Neuron (in vitro differentiated cells): ENCODE data around the gene SRL.

ENCODE experiments used
- H2AFZ ChIP-seq: one replicate; pipeline ENCODE4 v1.6.1; 2013; ENCODE audit warnings: low read depth, mild to moderate bottlenecking, inconsistent platforms, low read length, moderate library complexity
- H3K27me3 ChIP-seq: one replicate; pipeline ENCODE4 v1.6.1; 2013; ENCODE audit warnings: low read length; ENCODE audit not compliant: insufficient read depth
- H3K36me3 ChIP-seq: one replicate; pipeline ENCODE4 v1.6.1; 2013; ENCODE audit warnings: low read length; ENCODE audit not compliant: insufficient read depth
- H3K4me1 ChIP-seq: one replicate; pipeline ENCODE4 v1.6.1; 2013; ENCODE audit warnings: low read length; ENCODE audit not compliant: insufficient read depth
- H3K4me3 ChIP-seq: 2 replicates; pipeline ENCODE4 v1.5.1; 2013; ENCODE audit warnings: mild to moderate bottlenecking, low read length, moderate library complexity
- H3K9me3 ChIP-seq: one replicate; pipeline ENCODE4 v1.6.1; 2013; ENCODE audit warnings: low read length

The SRL gene

DNA sequence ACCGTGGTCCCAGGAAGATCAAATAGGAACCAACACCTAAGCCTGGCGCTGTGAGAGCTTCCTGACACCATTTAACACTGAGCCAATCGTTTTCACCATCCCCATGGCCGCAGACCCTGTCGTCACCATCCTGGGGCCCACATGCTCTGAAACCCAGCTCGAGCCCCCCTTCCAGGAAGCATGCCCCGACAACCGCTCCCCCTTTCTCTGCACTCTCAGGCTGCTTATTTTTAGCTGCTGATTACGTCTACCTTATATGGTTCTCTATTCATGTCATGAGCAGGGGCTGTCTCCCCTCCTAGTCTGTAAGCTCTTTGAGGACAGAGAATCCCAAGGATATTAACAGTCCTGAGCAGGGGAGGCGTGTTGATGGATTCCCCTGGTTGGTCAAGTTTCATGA lies 10.5 kb downstream of the SRL start:
- Histone ChIP-seq H3K4me1 (no peaks in the 10 kb centered on the region), H2AFZ (no peak overlapping the region), H3K36me3 (no peaks in the 10 kb centered on the region), H3K9me3 (no peaks in the 10 kb centered on the region), H3K27me3 (no peaks in the 10 kb centered on the region), H3K4me3 (no peak overlapping the region)

GRCh38 chr16:4227040-4227332 lies 14.9 kb downstream of the SRL start:
- Histone ChIP-seq H3K27me3 (no peaks in the 10 kb centered on the region), H3K4me3 (no peak overlapping the region), H3K36me3 (no peaks in the 10 kb centered on the region), H2AFZ (no peak overlapping the region), H3K4me1 (no peaks in the 10 kb centered on the region), H3K9me3 (no peaks in the 10 kb centered on the region)

DNA sequence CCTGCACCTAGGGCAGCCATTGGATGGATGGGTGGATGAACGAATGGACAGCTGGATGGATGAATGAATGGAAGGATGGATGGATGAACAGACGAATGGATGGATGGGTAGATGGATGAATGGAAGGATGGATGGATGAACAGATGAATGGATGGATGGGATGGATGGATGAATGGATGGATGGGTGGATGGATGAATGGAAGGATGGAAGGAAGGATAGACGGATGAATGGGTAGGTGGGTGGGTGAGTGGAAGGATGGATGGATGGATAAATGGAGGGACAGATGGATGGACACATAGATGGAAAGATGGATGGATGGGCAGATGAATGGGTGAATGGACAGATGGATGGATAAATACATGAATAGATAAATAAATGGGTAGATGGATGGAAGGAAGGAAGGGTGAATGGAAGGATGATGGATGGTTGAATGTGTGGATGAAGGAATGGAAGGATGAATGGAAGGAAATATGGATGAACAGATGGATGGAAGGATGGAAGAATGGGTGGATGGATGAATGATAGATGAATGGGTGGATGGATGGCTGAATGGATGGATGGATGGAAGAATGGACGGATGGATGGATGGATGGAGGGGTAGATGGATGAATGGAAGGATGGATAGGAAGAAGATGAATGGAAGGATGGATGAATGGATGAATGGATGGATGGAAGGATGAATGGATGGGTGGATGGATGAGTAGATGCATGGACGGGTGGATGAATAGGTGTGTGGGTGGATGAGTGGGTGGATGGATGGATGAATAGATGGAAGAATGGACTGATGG lies 15.4 kb downstream of the SRL start:
- H3K36me3 ChIP-seq: no peaks in the 10 kb centered on the region
- peaks cover 2% of the 10 kb centered on the region for H3K27me3 ChIP-seq
- no peaks in the 10 kb centered on the region for H3K9me3 ChIP-seq
- H2AFZ ChIP-seq: no peak overlapping the region
- H3K4me3 ChIP-seq: no peak overlapping the region
- H3K4me1 ChIP-seq: no peaks in the 10 kb centered on the region

DNA sequence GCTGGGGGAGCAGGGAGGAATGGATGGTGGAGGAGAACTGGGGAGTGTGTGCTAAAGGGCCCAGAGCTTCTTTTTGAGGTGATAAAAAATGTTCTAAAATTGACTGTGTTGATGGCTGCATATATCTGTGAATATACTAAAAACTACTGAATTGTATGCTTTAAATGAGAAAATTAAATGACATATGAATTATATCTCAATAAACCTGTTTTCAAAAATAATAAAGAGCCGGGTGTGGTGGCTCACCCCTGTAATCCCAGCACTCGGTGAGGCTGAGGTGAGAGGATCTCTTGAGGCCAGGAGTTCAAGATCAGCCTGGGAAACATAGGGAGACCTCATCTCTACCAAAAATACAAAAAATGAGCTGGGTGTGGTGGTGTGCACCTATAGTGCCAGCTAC lies 16.8 kb downstream of the SRL start:
- Histone ChIP-seq H2AFZ (no peak overlapping the region), H3K27me3 (peaks cover 2% of the 10 kb centered on the region), H3K9me3 (no peaks in the 10 kb centered on the region), H3K36me3 (no peaks in the 10 kb centered on the region), H3K4me3 (no peak overlapping the region), H3K4me1 (no peaks in the 10 kb centered on the region)

- no peak overlapping the region for H2AFZ ChIP-seq
- H3K27me3 ChIP-seq: peaks cover 2% of the 10 kb centered on the region
- H3K9me3 ChIP-seq: no peaks in the 10 kb centered on the region
- H3K4me1 ChIP-seq: peaks cover 11% of the 10 kb centered on the region
- H3K36me3 ChIP-seq: no peaks in the 10 kb centered on the region
- no peak overlapping the region for H3K4me3 ChIP-seq
Measured at GRCh38 chr16:4220358-4220757, 21.5 kb downstream of the SRL start.

DNA sequence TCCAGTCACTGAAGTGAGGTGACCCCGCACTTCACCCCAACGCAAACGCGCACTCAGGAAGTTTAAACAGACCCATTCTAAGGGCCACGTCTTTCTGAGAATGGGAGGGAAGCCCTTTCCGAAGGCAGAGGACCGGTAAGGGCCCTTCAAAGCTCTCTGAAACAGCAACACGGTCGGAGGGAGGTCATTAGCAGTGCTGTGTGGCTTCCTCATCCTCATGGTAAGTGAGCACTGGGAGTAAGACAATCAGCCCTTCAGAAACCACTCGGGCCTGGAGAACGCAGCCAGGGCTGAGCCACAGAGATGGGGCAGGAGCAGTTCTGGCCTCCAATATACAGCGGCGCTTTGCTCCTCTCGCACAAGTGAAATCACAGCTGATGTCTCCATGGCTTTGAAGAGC lies 23.7 kb downstream of the SRL start:
- Histone ChIP-seq H3K4me1 (peaks cover 11% of the 10 kb centered on the region), H2AFZ (no peak overlapping the region), H3K36me3 (no peaks in the 10 kb centered on the region), H3K27me3 (peaks cover 2% of the 10 kb centered on the region), H3K9me3 (no peaks in the 10 kb centered on the region), H3K4me3 (no peak overlapping the region)

DNA sequence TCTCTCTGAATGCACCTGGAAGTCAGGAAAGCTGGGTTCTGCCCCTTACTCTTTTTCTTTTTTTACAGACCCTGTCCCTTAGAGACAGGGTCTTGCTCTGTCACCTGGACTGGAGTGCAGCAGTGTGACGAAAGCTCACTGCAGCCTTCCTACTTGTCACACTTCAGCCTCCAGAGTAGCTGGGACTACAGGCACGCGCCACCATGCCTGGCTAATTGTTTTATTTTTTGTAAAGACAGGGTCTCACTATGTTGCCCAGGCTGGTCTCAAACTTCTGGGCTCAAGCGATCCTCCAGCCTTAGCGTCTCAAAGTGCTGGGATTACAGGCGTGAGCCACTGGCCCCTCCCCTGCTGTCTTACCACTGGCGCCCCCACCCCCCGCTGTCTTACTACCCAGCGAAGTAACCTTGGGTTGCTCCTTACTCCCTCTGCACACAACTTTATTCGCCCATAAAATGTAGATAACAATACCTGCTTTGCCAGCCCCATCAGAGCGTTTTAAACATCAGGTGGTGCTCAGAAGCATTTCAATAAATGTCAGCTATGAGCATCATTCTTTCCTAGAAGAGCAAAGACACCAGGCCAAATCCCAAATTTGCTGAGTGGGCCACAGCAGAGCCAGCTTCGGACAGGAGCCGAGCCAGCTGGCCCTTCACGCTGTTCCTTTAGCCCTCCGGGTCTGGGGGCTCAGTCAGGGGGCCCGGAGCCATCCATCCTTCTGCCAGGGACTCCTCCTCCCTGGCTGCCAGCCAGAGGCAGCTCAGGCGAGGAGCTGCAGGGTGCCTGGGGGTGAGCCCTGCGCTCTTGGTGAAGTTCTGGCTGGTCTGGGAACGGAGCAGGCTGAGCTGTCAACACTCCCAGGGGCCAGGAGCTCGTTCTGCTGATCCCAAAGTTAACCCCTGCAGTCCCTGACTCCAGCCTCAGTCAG lies 24.4 kb downstream of the SRL start:
- peaks cover 2% of the 10 kb centered on the region for H3K27me3 ChIP-seq
- no peaks in the 10 kb centered on the region for H3K9me3 ChIP-seq
- H3K4me3 ChIP-seq: no peak overlapping the region
- H3K36me3 ChIP-seq: no peaks in the 10 kb centered on the region
- H2AFZ ChIP-seq: no peak overlapping the region
- H3K4me1 ChIP-seq: peaks cover 11% of the 10 kb centered on the region

GRCh38 chr16:4216596-4216995 lies 25.3 kb downstream of the SRL start:
- Histone ChIP-seq H2AFZ (no peak overlapping the region), H3K27me3 (peaks cover 2% of the 10 kb centered on the region), H3K36me3 (no peaks in the 10 kb centered on the region), H3K4me3 (no peak overlapping the region), H3K9me3 (no peaks in the 10 kb centered on the region), H3K4me1 (peaks cover 11% of the 10 kb centered on the region)

GRCh38 chr16:4215106-4215505 lies 26.8 kb downstream of the SRL start:
- H3K4me1 ChIP-seq: peaks cover 11% of the 10 kb centered on the region
- no peaks in the 10 kb centered on the region for H3K27me3 ChIP-seq
- no peak overlapping the region for H2AFZ ChIP-seq
- H3K36me3 ChIP-seq: no peaks in the 10 kb centered on the region
- H3K9me3 ChIP-seq: no peaks in the 10 kb centered on the region
- no peak overlapping the region for H3K4me3 ChIP-seq

DNA sequence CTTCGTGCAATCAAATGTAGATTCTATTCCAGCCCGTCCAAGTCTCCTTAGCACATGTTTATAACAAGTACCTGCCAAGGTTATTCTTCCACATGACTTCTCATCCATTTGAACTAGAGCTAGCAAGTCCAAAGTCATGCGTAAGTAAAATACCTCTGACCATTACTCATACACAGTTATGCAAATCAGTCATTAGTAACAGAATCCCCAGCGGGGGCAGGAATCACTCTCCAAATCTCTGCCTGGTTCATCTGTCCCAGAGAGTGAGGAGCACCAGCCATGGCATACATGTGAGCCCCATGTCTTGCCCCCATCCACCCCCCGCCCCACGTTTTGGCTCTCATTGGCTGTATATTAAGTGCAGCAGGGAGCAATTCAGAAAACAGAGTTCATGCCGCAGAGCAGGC lies 27.7 kb downstream of the SRL start:
- Histone ChIP-seq H3K4me3 (no peak overlapping the region), H3K9me3 (no peaks in the 10 kb centered on the region), H2AFZ (no peak overlapping the region), H3K4me1 (peaks cover 9% of the 10 kb centered on the region), H3K27me3 (no peaks in the 10 kb centered on the region), H3K36me3 (no peaks in the 10 kb centered on the region)

GRCh38 chr16:4213737-4214136 lies 28.1 kb downstream of the SRL start:
- peaks cover 6% of the 10 kb centered on the region for H3K4me1 ChIP-seq
- no peak overlapping the region for H3K4me3 ChIP-seq
- H3K27me3 ChIP-seq: no peaks in the 10 kb centered on the region
- no peaks in the 10 kb centered on the region for H3K36me3 ChIP-seq
- H3K9me3 ChIP-seq: no peaks in the 10 kb centered on the region
- no peak overlapping the region for H2AFZ ChIP-seq

GRCh38 chr16:4212934-4213296 lies 29.0 kb downstream of the SRL start:
- Histone ChIP-seq H3K9me3 (no peaks in the 10 kb centered on the region), H2AFZ (no peak overlapping the region), H3K27me3 (no peaks in the 10 kb centered on the region), H3K4me1 (peaks cover 2% of the 10 kb centered on the region), H3K4me3 (no peak overlapping the region), H3K36me3 (no peaks in the 10 kb centered on the region)

DNA sequence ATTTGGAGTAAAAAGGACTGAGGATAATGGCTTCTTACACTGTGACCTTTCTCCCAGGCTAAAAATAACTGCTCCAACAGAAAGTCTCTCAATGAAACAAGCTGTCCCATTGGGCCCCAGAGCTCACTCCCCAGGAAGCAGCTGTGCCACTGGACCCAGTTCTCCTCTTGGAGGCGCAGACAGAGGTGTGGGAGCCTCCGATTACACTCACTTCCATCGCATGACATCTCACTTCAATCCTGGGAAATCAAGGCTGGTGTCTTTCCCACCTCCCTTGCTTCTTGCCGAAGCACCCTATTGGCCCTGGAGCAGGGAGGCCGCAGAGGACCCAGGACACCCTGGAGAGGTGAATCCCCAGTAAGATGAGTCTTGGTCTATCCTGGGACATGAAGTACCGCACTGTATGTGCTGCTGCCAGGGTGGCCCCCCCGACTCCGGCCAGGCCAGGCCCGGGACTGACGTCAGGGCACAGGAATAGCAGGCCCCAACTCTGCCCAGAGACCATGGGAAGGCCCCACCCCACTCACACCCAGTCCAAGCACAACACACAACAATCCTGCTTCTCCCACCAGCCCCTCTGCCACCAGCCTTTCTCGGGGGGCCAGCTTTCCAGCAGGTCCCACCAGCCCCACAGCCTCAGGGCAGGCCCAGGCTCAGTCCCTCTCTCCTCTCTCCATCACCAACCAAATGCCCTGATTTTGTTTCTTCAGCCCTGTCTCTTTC lies 29.5 kb downstream of the SRL start:
- Histone ChIP-seq H3K27me3 (no peaks in the 10 kb centered on the region), H3K36me3 (no peaks in the 10 kb centered on the region), H2AFZ (no peak overlapping the region), H3K4me3 (no peak overlapping the region), H3K9me3 (no peaks in the 10 kb centered on the region), H3K4me1 (no peaks in the 10 kb centered on the region)
